GM18505 (cell line): ENCODE measurements around the gene MIPEP.

Experiments used
- ATAC-seq: cut with Tn5 transposase; IDR thresholded peaks from one replicate; pipeline ENCODE4 v1.9.1; 2021; ENCODE audit not compliant: unreplicated experiment
- POLR2A ChIP-seq: IDR thresholded peaks from 4 replicates; pipeline ENCODE4 v1.6.1; 2011; ENCODE audit warnings: borderline replicate concordance; ENCODE audit not compliant: insufficient read depth, insufficient read length; ENCODE audit errors: extremely low read depth

MIPEP gene

DNA sequence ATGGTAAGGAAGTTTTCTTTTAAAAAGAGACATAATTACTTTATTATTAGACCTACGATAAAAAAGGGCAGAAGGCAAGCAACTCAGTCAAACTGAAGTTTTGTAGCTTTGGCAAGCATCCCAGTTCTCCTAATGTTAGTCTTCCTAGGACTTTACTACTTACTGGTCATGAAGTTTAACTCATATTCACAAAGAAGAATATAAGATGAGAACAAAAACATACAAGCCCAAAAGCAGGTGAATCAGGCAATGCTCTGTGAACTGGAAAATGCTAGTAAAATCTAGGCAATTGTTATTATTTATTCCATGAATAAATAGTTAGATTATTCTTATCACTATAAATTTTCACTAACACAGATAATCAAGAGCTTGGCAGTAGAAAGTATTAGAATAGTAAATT is 85.0 kb downstream of the MIPEP start:
- no peak for TF ChIP-seq POLR2A
- no peak for ATAC-seq

DNA sequence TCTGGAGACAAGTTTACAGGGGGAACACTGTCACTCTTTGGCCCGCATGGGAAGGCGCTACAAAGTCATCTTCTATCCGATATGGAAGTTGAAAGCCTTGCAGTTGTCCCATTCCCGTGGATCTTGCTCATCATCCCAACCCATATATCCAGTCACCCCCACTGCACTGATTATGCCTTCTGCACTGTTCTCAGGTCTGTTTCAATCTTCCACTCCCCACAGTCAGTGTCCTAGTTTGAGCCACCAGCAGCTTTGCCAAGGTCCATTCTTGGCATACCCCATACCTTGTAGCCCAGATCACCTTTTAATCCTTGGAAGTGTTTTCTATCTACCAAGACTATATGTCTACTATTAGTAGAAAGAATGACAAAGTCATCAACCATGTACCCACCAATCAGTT is 88.1 kb downstream of the MIPEP start:
- ATAC-seq = no peak
- TF ChIP-seq POLR2A = no peak

DNA sequence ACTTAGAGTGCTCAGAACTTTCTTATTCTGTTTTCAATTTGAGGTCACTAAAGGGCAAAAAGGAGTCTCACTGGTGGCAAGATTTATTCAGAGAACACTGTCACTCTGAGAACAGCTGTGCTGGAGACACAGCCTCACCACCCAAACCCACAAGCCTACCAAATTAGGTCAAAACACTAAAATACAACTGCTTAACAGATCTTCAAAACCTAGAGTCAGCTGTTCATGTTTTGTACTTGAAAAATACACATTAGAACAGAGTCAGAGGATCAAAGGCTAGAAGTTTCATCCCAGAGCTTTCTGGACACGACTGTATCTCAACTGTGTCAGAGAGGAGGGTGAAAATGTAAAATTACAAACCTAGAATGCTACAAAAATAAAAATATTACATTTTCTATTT is 89.3 kb downstream of the MIPEP start:
- TF ChIP-seq POLR2A = no peak
- peak; percentile 86 for ATAC-seq

DNA sequence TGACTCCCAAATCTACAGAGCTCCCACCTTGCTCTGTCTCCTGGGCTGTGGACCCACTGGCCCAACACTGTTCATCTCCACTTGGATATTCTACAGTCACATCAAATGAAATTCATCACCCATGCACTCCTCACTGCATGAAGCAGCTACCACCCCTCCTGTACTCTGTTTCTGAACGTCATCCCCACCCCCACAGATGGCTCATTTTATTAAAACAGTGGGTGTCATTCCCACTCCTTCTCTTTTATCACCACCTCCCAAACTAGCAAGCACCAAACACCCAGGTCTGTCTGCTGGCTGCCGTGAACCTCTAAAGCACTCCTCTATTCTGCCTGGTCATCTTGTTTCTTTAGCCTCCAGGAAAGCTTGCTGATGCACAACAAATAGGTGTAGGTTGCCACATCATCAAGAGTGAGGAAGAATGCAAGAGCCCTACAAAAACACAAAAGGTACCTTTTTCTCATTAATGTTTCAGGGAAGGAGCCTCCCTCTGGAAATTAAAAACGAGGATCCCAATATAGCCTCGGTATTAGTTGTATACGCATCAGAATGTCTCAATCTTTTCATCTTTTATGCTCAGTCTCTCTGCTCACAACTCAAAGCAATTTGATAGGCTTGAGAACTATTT is 91.8 kb downstream of the MIPEP start:
- no peak for ATAC-seq
- TF ChIP-seq POLR2A = no peak

DNA sequence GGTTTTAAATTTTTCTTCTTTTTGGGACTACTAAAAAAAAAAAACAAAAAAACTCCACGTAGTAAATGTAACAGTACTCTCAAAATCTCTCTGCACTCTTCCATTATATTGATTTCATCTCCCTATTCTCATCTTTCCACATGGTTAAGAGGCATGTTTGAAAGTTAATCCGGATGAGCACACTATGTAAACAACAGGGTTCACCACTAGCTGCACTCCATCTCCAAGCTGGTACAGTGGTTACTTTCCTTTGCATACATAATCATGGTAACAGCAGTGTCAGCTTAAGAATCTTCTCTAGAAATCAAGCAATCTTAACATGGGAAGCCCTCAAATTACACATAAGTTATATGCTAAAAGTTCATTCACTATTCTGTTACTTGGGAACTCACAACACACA is 92.6 kb downstream of the MIPEP start:
- no peak for TF ChIP-seq POLR2A
- no peak for ATAC-seq

DNA sequence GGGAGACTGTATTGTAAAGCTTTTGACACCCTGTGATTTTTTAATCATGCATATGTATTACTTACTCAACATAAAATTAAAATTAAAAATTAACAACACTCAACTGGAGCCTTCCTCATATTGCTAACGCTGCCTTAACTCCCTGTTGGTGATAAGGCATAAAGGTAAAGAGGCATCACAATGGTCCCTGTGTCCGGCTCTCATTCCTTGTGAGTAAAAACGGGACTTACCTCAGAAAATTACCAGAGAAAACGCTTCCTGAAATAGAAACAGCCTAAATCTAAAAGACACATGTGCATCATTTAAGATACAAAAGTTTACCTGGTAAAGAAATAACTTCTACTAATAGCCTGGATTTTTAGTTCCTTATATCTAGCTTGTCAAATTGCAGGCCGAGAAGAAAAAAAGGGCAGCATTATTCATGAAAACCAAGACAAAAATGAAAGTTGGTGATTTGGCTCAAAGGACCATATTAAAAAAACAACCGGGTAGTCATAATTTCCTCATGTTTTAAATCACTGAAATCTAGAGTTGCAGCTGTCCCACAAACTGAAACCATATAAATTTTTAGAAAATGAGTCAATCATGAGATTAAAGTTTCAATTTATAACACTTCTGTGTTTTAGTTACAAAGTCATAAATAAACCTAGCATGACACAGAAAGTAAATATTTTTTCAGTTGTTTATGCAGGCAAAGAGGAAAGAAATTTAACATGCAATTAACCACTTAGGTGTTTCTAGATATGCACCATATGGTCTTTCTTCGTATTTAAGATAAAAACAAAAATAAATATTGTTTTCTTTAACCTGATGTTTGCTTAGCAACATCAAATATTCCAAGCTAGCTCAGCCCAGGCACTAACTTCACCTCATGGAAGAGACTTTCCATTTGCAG is 94.7 kb downstream of the MIPEP start:
- peak; percentile 59 for ATAC-seq
- TF ChIP-seq POLR2A = no peak

DNA sequence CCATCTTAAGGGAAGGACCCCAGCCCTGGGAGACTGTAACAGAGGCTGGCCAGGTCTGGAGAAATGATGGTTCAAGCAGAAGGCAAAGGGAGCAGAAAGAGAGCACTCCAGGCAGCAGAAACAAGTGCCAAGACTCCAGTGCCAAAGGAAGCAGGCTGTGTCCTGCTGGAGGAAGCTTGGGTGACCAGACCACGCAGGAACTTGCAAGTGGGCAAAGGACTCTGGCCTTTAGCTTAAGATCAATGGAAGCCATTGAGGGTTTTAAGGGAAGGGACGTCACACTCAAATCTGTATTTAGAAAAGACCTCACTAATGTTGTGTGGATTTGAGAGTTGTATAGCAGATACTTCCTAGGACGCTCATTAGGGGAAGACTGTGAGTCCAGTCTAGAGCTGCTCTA is 95.5 kb downstream of the MIPEP start:
- no peak for TF ChIP-seq POLR2A
- ATAC-seq = no peak

DNA sequence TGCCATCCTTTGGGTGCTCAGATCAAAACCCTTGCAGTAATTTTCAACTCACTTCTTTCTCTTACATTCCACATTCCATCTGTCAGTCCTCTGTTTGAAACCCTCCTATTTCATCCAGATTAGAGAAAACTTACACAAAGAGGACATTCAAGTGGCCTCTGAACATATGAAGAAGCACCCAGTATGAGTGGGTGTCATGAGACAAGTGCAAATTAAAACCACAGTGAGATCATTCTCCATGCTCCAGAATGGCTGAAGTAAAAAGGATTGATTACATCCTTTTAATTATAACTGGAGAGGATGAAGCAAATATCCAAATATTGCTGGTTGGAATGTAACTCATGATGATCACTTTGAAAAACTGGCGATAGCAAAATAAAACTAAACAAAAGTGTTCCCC is 96.5 kb downstream of the MIPEP start:
- TF ChIP-seq POLR2A = no peak
- ATAC-seq = no peak

DNA sequence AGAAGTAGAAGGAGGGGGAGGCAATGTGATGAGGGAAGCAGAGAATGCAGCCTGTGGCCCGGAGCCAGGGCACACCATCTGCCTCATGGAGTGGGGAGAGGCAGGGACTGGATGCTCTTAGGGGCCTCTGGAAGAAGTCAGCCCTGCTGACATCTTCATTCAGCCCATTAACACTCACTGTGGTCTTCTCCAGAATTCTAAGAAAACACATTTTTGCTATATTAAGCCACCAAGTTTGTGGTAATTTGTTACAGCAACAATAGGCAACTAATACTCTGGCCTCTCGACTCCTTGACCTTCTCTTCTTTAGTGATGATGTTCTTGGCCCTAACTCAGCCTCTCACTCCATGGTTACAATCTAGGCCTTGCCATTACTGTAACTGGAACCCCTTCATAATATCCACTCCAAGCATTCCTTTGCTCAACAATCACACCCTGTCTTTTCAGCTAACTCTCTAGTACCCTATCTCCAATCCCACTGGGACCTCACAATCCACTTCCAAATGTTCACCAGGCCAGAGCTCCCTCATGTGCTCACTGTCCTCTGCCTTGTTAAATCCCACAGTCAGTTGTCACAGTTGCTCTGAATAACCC is 98.5 kb downstream of the MIPEP start:
- TF ChIP-seq POLR2A = no peak

DNA sequence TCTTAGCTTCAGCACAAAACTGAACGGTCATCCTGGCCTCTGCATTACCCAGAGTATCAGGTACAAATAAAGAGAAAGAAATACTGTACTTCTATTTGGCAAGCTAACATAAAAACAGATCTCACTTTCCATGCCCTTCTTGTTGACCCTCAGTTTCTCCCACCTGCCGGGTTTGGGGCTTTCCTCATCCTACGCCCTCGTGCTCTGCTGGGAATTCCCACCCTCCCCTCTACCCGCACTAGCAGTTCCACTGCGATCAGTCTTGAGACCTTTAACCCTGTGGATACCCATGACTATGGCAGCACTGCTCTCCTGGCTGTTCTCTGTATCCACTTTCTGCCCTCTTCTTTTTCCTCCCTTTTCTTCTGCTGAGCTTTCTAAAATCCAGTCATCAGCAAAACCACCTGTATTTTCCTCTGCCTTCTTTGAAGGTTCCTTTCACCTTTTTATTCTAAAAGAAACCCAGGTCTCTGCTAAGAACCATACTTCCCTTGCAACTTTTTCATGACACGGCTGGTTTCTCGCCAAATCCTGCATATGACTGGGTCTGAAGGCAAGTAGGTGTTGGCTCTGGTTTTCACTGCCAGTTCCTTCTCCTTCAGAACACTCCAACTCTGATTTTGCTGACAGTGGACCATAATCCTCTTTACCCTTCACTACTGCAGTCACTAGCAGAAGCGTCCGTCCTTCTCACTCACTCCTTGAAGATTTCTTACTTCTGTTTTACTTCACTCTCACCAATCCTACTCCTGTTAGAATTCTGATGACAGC is 99.4 kb downstream of the MIPEP start:
- ATAC-seq = no peak
- no peak for TF ChIP-seq POLR2A

More for the DNA sequence above, 98.5 kb downstream of the MIPEP start:
- no peak for ATAC-seq

DNA sequence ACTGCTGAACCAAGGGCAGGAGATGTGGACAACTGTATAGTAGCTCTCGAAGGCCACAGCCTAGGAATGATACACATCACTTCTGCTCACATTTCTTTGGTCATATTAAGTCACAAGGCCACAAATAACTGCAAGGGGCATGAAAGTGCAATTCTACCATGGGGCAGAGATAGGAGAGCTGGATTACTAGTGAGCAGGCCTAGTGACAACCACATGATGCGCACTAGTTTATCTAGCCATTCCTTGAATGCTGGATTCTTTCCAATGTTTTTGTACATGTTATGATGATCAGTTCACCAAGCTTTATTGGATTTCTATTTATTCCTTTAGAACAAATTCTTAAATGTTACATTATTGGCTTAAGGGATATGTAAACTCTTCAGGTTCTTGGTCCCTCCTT is 100.7 kb downstream of the MIPEP start:
- TF ChIP-seq POLR2A = no peak
- no peak for ATAC-seq

DNA sequence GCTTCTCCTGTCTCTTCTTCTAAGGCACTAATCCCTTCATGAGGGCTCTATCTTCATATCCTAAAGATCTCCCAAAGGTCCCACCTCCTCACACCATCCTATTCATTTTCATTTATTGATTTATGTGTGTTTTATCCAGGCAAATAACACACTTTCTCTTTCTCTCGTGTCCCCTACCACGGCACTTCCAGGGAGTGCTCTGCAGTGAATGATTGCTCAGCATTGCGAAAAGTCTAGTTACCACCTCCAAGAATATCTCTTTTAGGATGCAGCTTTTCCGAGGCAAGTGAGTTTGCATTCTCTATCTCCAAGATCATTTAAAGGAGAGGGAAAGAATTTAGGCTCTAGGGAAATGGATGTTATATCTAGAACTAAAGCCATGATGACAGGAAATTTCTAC is 101.7 kb downstream of the MIPEP start:
- no peak for TF ChIP-seq POLR2A
- no peak for ATAC-seq

DNA sequence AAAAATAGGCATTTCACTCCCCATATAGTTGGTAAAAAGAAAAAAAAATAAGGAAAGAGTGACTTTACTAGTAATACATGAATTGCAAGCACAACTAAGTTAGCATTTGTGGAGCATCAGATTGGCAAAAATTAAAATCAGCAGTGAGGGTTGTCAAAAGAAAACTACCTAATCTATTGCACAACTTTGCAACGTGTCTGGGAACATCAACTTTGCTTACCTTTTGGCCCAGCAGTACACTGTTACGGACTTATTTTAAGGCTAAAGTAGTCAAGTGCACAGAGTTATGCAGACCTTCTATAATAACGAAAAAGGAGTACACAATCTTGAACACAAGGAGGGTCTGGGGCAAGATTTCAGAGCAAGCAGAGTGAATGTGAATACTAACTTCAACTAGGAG is 102.6 kb downstream of the MIPEP start:
- no peak for TF ChIP-seq POLR2A

More for the DNA sequence above, 102.6 kb downstream of the MIPEP start:
- ATAC-seq = no peak
